Measurements from ENCODE around the gene FGF1.

Gene FGF1

DNA sequence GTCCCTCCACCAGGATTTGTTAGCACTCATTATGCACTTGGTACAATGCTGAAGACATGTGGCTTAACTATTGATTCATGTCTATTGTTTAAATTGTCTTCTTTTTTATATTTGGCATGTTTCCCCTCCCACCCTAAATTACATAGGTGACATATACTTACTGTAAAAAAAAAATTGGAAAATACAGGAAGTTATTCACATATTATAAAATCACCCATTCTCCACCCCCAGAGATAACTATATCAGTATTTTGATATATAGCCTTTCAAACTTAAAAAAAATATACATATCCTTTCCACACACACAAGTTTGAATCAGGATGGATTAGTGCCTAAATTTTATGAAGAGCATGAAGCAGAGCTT, 87.6 kb downstream of the FGF1 start:
- Histone ChIP-seq H3K9me3 (ENCODE audit: control insufficient read depth, low read length) (no peaks in the 10 kb centered on the region), H3K23ac (ENCODE audit: low read length in 2 of 2) (no peak overlapping the region), H2BK5ac (ENCODE audit: low read depth, low read length, poor library complexity, severe bottlenecking) (no peak overlapping the region), H3K14ac (ENCODE audit: low read length in 2 of 2) (no peak overlapping the region), H2BK15ac (ENCODE audit: low read depth, poor library complexity, severe bottlenecking) (no peak overlapping the region), H2BK120ac (ENCODE audit: low read depth, low read length) (no peak overlapping the region), H3K4ac (ENCODE audit: low read depth in 1 of 2, low read length in 2 of 2) (no peak overlapping the region), H3K79me1 (replicated peaks; ENCODE audit: low read length, poor library complexity, severe bottlenecking) (no peaks in the 10 kb centered on the region), H2BK12ac (ENCODE audit: low read length in 2 of 2) (peak overlapping the region in 1 of 2 experiments; percentile 81), H3K18ac (ENCODE audit: low read depth in 1 of 2, low read length in 2 of 2) (no peak overlapping the region), H2AK5ac (ENCODE audit: low read length, severe bottlenecking) (no peak overlapping the region), H3K27me3 (ENCODE audit: control insufficient read depth in 1 of 2, insufficient read depth in 1 of 2, low read length in 2 of 2) (no peaks in the 10 kb centered on the region), H3K4me3 (ENCODE audit: insufficient read depth in 1 of 2, low read depth in 1 of 2, low read length in 2 of 2) (no peak overlapping the region), H3K4me2 (ENCODE audit: low read length, poor library complexity, severe bottlenecking) (no peak overlapping the region), H3K9ac (ENCODE audit: low read length) (no peak overlapping the region), H4K91ac (ENCODE audit: low read length) (no peak overlapping the region), H2AFZ (ENCODE audit: low read depth, low read length) (no peak overlapping the region), H3K36me3 (ENCODE audit: control insufficient read depth in 1 of 2, insufficient read depth in 2 of 2, low read depth in 1 of 2, low read length in 2 of 2) (peaks cover 0 to 9% of the 10 kb centered on the region in 2 experiments), H3K4me1 (ENCODE audit: control insufficient read depth, insufficient read depth, low read depth, low read length) (peaks cover 8% of the 10 kb centered on the region), H4K8ac (ENCODE audit: low read length) (no peak overlapping the region), H3K27ac (ENCODE audit: low read length, poor library complexity, severe bottlenecking) (no peak overlapping the region)
- DNase-seq = no peak

GRCh38 chr5:142597546-142598337, 88.1 kb downstream of the FGF1 start:
- Histone ChIP-seq H3K4ac (ENCODE audit: low read depth in 1 of 2, low read length in 2 of 2) (peak overlapping the region in 1 of 2 experiments; percentile 56), H3K4me2 (ENCODE audit: low read length, poor library complexity, severe bottlenecking) (no peak overlapping the region), H3K9ac (ENCODE audit: low read length) (peak overlapping the region; percentile 25), H3K14ac (ENCODE audit: low read length in 2 of 2) (peak overlapping the region in 1 of 2 experiments; percentile 46), H2AK5ac (ENCODE audit: low read length, severe bottlenecking) (no peak overlapping the region), H2BK12ac (ENCODE audit: low read length in 2 of 2) (peak overlapping the region in 1 of 2 experiments; percentile 81), H3K23ac (ENCODE audit: low read length in 2 of 2) (no peak overlapping the region), H3K27me3 (ENCODE audit: control insufficient read depth in 1 of 2, insufficient read depth in 1 of 2, low read length in 2 of 2) (no peaks in the 10 kb centered on the region), H4K8ac (ENCODE audit: low read length) (no peak overlapping the region), H3K27ac (ENCODE audit: low read length, poor library complexity, severe bottlenecking) (no peak overlapping the region), H3K79me1 (replicated peaks; ENCODE audit: low read length, poor library complexity, severe bottlenecking) (no peaks in the 10 kb centered on the region), H3K18ac (ENCODE audit: low read depth in 1 of 2, low read length in 2 of 2) (peak overlapping the region in 1 of 2 experiments; percentile 82), H2BK15ac (ENCODE audit: low read depth, poor library complexity, severe bottlenecking) (no peak overlapping the region), H3K4me3 (ENCODE audit: insufficient read depth in 1 of 2, low read depth in 1 of 2, low read length in 2 of 2) (peak overlapping the region in 1 of 2 experiments; percentile 36), H3K9me3 (ENCODE audit: control insufficient read depth, low read length) (no peaks in the 10 kb centered on the region), H3K4me1 (ENCODE audit: control insufficient read depth, insufficient read depth, low read depth, low read length) (peaks cover 8% of the 10 kb centered on the region), H2BK5ac (ENCODE audit: low read depth, low read length, poor library complexity, severe bottlenecking) (no peak overlapping the region), H2AFZ (ENCODE audit: low read depth, low read length) (no peak overlapping the region), H2BK120ac (ENCODE audit: low read depth, low read length) (no peak overlapping the region), H3K36me3 (ENCODE audit: control insufficient read depth in 1 of 2, insufficient read depth in 2 of 2, low read depth in 1 of 2, low read length in 2 of 2) (peaks cover 0 to 11% of the 10 kb centered on the region in 2 experiments), H4K91ac (ENCODE audit: low read length) (no peak overlapping the region)
- WGBS = 75% methylated on average over 4 of the region's 6 CpGs
- peak; percentile 79 for DNase-seq

- Histone ChIP-seq H2BK12ac (ENCODE audit: low read length in 2 of 2) (no peak overlapping the region), H3K14ac (ENCODE audit: low read length in 2 of 2) (no peak overlapping the region), H4K8ac (ENCODE audit: low read length) (no peak overlapping the region), H3K23ac (ENCODE audit: low read length in 2 of 2) (no peak overlapping the region), H3K9ac (ENCODE audit: low read length) (no peak overlapping the region), H3K9me3 (ENCODE audit: control insufficient read depth, low read length) (no peaks in the 10 kb centered on the region), H2AFZ (ENCODE audit: low read depth, low read length) (no peak overlapping the region), H3K4me3 (ENCODE audit: insufficient read depth in 1 of 2, low read depth in 1 of 2, low read length in 2 of 2) (no peak overlapping the region), H3K4ac (ENCODE audit: low read depth in 1 of 2, low read length in 2 of 2) (no peak overlapping the region), H3K36me3 (ENCODE audit: control insufficient read depth in 1 of 2, insufficient read depth in 2 of 2, low read depth in 1 of 2, low read length in 2 of 2) (peaks cover 0 to 18% of the 10 kb centered on the region in 2 experiments), H3K27ac (ENCODE audit: low read length, poor library complexity, severe bottlenecking) (no peak overlapping the region), H2BK120ac (ENCODE audit: low read depth, low read length) (no peak overlapping the region), H3K4me1 (ENCODE audit: control insufficient read depth, insufficient read depth, low read depth, low read length) (peaks cover 8% of the 10 kb centered on the region), H3K79me1 (replicated peaks; ENCODE audit: low read length, poor library complexity, severe bottlenecking) (no peaks in the 10 kb centered on the region), H4K91ac (ENCODE audit: low read length) (no peak overlapping the region), H2BK5ac (ENCODE audit: low read depth, low read length, poor library complexity, severe bottlenecking) (no peak overlapping the region), H2BK15ac (ENCODE audit: low read depth, poor library complexity, severe bottlenecking) (no peak overlapping the region), H3K27me3 (ENCODE audit: control insufficient read depth in 1 of 2, insufficient read depth in 1 of 2, low read length in 2 of 2) (no peaks in the 10 kb centered on the region), H3K4me2 (ENCODE audit: low read length, poor library complexity, severe bottlenecking) (no peak overlapping the region), H2AK5ac (ENCODE audit: low read length, severe bottlenecking) (no peak overlapping the region), H3K18ac (ENCODE audit: low read depth in 1 of 2, low read length in 2 of 2) (no peak overlapping the region)
- DNase-seq = no peak
- WGBS = 100% methylated on average over 2 of the region's 3 CpGs
Observed at GRCh38 chr5:142597025-142597424, 88.9 kb downstream of the FGF1 start.

- H4K91ac ChIP-seq (ENCODE audit: low read length) = no peak overlapping the region
- no peak overlapping the region for H3K14ac ChIP-seq (ENCODE audit: low read length in 2 of 2)
- no peak overlapping the region for H2BK12ac ChIP-seq (ENCODE audit: low read length in 2 of 2)
- no peak for DNase-seq
- no peak overlapping the region for H3K23ac ChIP-seq (ENCODE audit: low read length in 2 of 2)
- H2BK15ac ChIP-seq (ENCODE audit: low read depth, poor library complexity, severe bottlenecking) = no peak overlapping the region
- H3K9ac ChIP-seq (ENCODE audit: low read length) = no peak overlapping the region
- no peak overlapping the region for H2BK120ac ChIP-seq (ENCODE audit: low read depth, low read length)
- peaks cover 0 to 18% of the 10 kb centered on the region in 2 experiments for H3K36me3 ChIP-seq (ENCODE audit: control insufficient read depth in 1 of 2, insufficient read depth in 2 of 2, low read depth in 1 of 2, low read length in 2 of 2)
- no peak overlapping the region for H3K4me2 ChIP-seq (ENCODE audit: low read length, poor library complexity, severe bottlenecking)
- no peaks in the 10 kb centered on the region for H3K4me1 ChIP-seq (ENCODE audit: control insufficient read depth, insufficient read depth, low read depth, low read length)
- H3K18ac ChIP-seq (ENCODE audit: low read depth in 1 of 2, low read length in 2 of 2) = peak overlapping the region in 1 of 2 experiments; percentile 56
- H3K27me3 ChIP-seq (ENCODE audit: control insufficient read depth in 1 of 2, insufficient read depth in 1 of 2, low read length in 2 of 2) = no peaks in the 10 kb centered on the region
- 92% methylated on average over 4 of the region's 4 CpGs for WGBS
- no peaks in the 10 kb centered on the region for H3K9me3 ChIP-seq (ENCODE audit: control insufficient read depth, low read length)
- no peak overlapping the region for H3K27ac ChIP-seq (ENCODE audit: low read length, poor library complexity, severe bottlenecking)
- H3K4ac ChIP-seq (ENCODE audit: low read depth in 1 of 2, low read length in 2 of 2) = no peak overlapping the region
- no peak overlapping the region for H2AFZ ChIP-seq (ENCODE audit: low read depth, low read length)
- H3K4me3 ChIP-seq (ENCODE audit: insufficient read depth in 1 of 2, low read depth in 1 of 2, low read length in 2 of 2) = no peak overlapping the region
- H2BK5ac ChIP-seq (ENCODE audit: low read depth, low read length, poor library complexity, severe bottlenecking) = no peak overlapping the region
- H2AK5ac ChIP-seq (ENCODE audit: low read length, severe bottlenecking) = no peak overlapping the region
- H4K8ac ChIP-seq (ENCODE audit: low read length) = no peak overlapping the region
- no peaks in the 10 kb centered on the region for H3K79me1 ChIP-seq (replicated peaks; ENCODE audit: low read length, poor library complexity, severe bottlenecking)
Observed at GRCh38 chr5:142592365-142592764, 93.5 kb downstream of the FGF1 start.
